NCI-H2081 (cell line): Measurements from ENCODE around the gene ZNF316.
"Not testable (repeated sequence)": the region's sequence is repeated elsewhere in the genome, so short reads cannot be mapped to it uniquely, and the experiment has no call there.

Experiments used
- DNase-seq, 2 experiments: peaks; one replicate each; lab custom pipeline; 2025; lab: John Stamatoyannopoulos, UW

Gene ZNF316

DNA sequence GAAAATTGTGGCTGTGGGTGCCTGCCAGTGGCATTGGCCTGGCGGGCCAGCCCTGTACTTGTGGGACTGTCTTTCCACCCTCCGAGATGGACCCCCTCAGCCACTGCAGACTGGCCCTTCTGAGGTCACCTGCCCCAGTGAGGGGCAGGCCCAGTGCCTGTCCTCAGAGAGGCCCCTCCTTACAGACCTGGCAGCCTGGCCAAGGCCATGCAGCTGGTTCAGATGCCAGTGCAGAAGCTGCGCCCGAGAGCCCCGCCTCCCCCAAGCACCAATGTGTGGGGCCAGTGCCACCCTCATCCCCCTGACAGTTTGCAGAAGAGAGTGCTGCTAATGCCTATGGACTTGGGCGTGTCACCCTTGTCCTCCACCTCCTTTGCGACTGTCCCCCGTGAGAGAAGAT lies 10.0 kb downstream of the ZNF316 start:
- DNase-seq: no peak

- no peak for DNase-seq
These were observed 10.4 kb downstream of the ZNF316 start for GRCh38 chr7:6647541-6647940.

GRCh38 chr7:6648066-6648814 lies 11.1 kb downstream of the ZNF316 start:
- DNase-seq: no peak

- DNase-seq: no peak
These were observed 11.6 kb downstream of the ZNF316 start for GRCh38 chr7:6648815-6649104.

GRCh38 chr7:6649241-6649961 lies 12.3 kb downstream of the ZNF316 start:
- DNase-seq: no peak

DNA sequence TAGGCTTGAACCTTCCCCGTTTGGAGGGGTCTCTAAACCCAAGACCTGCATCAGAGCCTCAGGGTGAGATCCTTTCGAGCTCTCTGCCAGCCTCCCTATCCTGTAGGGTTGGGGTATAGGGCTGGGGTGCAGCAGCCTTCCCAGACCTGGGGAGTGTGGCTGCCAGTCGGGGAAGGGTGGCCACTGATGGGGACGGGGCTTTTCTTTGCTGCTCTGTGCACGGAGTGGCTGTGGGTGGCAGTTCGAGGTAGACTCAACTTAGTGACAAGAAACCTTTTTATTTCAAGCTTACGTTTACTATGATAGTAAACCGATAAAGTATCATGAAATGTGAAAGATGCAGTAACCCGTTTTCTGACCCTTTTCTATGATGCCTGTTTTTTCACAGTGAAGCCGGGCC lies 13.0 kb downstream of the ZNF316 start:
- no peak for DNase-seq

- DNase-seq: no peak
These were observed 13.4 kb downstream of the ZNF316 start for GRCh38 chr7:6650521-6651011.

GRCh38 chr7:6651851-6652445 lies 14.8 kb downstream of the ZNF316 start:
- no peak for DNase-seq

- no peak for DNase-seq
These were observed 15.4 kb downstream of the ZNF316 start for GRCh38 chr7:6652446-6653011.

GRCh38 chr7:6653071-6654003 lies 16.2 kb downstream of the ZNF316 start:
- no peak for DNase-seq

DNA sequence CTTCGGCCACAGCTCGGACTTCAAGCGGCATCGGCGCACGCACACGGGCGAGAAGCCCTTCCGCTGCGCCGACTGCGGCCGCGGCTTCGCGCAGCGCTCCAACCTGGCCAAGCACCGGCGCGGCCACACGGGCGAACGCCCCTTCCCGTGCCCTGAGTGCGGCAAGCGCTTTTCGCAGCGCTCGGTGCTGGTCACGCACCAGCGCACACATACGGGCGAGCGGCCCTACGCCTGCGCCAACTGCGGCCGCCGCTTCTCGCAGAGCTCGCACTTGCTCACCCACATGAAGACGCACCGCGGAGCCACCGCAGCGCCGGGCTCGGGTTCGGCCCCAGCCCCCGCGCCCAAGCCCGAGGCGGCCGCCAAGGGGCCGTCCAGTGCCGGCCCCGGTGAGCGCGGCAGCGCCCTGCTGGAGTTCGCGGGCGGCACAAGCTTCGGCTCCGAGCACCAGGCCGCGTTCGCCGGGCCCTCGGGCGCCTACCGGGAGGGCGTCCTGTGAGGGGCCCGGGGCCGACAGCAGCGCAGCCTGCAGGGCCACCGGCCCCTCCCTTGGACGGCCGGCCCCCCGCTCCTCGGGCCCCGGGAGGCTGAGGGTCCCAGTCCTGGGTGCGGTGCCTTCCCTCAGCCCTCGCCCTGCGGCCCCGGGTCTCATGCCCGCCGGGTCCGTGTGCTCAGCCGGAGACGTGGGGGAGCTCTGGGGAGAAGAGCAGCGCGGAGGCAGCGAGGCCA lies 17.2 kb downstream of the ZNF316 start:
- no peak for DNase-seq

DNA sequence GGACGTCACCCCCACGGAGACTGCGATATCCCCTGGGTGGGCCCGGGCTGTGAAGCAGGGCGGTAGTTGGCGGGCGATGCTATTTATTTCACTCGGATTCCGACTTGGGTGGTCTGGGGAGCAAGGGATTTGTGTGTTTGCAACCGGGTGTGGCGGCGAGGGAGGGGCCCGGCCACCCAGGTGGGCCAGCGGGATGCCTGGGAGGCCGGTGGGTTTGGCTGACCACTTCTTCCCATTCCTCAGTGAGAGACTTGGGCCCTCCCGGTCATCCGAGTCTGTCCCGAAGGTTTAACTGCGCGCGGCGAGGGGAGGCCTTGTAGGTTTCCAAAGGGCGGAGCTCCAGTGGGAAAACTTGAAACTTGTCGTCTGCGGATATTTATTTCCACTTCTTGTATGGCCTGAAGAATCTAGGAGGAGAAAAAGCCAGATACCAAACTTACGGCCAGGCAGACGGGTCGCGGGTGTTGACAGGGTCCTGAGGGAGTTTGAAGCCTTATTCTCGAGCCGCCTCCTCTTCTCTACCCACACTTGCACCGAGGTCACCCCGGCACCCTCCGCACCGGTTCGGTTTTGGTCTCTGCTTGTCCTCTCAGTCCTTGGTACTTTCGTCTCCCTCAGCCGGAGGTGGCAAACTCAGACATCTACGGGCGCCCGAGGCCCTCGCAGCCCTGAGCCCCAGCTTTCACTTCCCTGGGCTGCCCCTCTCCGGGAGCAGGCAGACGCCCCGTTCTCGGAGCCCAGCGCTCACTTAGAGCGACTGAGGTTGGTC lies 17.9 kb downstream of the ZNF316 start:
- no peak for DNase-seq

- DNase-seq: no peak
These were observed 18.7 kb downstream of the ZNF316 start for GRCh38 chr7:6655636-6656385.

- DNase-seq: no peak
These were observed 19.3 kb downstream of the ZNF316 start for GRCh38 chr7:6656413-6656812.

DNA sequence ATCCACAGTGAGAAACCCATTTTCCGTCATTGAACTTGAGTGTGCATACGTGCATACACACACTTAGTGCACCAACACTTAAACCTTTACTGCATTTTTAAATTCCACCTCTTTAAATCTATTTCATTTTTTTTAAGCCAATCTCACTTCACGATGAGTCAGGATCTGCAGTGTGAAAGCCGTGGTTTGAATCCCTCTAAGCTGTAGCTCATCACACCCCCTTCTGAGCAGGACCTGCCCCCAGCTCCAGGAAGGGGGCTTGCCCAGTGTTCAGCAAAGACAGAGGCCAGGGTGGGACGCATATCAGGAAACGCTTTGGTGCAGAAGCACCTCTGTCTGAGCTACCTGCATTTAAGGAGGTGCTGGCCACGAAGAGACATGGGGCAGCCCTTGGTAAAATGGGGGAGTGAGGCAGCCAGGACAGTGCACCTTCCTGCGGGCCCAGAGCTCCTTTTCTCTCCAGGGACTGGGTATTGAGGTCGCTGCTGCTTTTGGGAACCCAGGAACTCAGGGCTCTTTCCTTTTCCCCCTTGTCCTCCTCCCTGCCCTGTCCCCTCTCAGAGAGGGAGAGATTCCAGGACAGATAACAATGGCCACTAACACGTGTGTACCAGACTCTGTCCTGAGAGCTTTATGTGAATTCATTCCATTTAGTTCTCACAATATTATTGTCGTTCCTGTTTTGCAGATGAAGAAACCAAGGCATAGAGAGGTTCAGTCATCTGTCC lies 21.7 kb downstream of the ZNF316 start:
- no peak for DNase-seq

DNA sequence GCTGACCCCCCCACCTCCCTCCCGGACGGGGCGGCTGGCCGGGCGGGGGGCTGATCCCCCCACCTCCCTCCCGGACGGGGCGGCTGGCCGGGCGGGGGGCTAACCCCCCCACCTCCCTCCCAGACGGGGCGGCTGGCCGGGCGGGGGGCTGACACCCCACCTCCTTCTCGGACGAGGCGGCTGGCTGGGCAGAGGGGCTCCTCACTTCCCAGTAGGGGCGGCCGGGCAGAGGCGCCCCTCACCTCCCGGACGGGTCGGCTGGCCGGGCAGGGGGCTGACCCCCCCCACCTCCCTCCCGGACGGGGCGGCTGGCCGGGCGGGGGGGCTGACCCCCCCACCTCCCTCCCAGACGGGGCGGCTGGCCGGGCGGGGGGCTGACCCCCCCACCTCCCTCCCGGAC lies 33.7 kb downstream of the ZNF316 start:
- not testable (repeated sequence) for DNase-seq

DNA sequence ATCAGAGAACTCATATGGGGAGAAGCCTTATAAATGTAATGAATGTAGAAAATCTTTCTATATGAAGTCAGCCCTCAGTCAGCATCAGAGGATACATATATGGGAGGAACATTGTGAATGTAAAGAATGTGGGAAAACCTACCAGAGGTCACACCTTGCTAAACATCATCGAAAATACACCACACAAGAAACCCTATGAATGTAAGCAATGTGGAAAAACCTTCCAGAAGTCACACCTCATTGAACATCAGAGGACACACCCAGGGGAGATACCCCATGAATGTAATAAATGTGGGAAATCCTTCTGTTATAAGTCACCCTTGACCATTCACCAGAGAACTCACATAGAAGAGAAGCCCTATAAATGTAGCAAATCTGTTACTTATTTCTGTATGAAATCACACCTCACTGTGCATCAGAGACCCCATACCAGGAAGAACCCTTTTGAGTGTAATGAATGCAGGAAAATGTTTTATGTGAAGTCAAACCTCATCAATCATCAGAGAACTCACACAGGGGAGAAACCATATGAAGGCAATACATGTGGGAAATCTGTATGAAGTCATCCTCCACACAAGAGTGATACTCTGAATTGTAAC lies 38.8 kb downstream of the ZNF316 start:
- DNase-seq: no peak

DNA sequence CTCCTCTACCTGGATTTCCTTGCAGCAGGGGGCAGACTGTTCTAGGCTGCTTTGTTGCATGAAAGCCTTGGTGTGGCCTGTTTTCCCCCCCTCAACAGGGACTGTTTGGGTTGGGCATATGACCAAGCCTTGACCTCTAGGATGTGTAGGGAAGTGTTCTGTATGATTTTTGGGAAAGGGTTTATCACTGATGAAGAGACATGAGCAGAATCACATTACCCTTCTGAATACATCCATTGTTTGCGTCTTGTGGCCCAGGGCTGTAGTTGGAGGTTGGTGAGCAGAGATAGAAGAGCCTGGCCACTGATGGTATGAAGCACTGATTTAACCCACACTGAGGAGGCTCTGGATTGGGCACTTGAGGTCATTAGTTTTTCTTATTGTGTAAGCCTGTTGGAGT lies 43.0 kb downstream of the ZNF316 start:
- no peak for DNase-seq

- DNase-seq: no peak
These were observed 54.0 kb downstream of the ZNF316 start for GRCh38 chr7:6691103-6691502.
